HepG2 (cell line): ENCODE results near the gene OSGIN1. TPM values are rescaled to one million over a fixed set of nuclear protein-coding genes. Genes with fewer than 3 reads are reported as not detected.

Source experiments
- ATAC-seq: fragments of 200-7000 bp; cut with Tn5 transposase; 3 replicates; pipeline ENCODE4 v1.9.1; 2020; ENCODE audit warnings: mild to moderate bottlenecking, moderate library complexity
- BruUV-seq: library from RNA; stranded (reverse); fragments of 400-500 nt; replicated peaks from 2 replicates; lab custom pipeline; 2021; lab: Mats Ljungman, UMichigan
- CTCF ChIA-PET: fragments of 300-600 bp; formaldehyde crosslinking; extraction: SDS; loops from one replicate; lab custom pipeline; 2021; ENCODE audit warnings: low total read pairs, inconsistent platforms, low intra/inter-chr PET ratio; lab: Yijun Ruan, JAX
- POLR2A ChIA-PET: fragments of 350-600 bp; sonication (Branson Sonifier 250); formaldehyde crosslinking; loops from one replicate; lab custom pipeline; 2020; ENCODE audit warnings: antibody characterized with exemption, inconsistent platforms; lab: Yijun Ruan, JAX
- DNase-seq: peaks from one replicate; pipeline ENCODE4 v3.0.0-alpha.2; 2015; ENCODE audit warnings: low spot score
- FAIRE-seq: peaks from 3 replicates; lab custom pipeline; 2011; peaks lifted over from hg19 to GRCh38; lab: Jason Lieb, UNC
- H2AFZ ChIP-seq: one replicate; pipeline ENCODE4 v1.6.1; 2011; ENCODE audit warnings: low read length, inconsistent platforms
- H3K27ac ChIP-seq: fragments of 300-600 bp; 3 replicates; pipeline ENCODE4 v1.8.0; 2011; ENCODE audit warnings: mixed run types, mild to moderate bottlenecking, mixed read lengths, low read length, inconsistent platforms; ENCODE audit not compliant: insufficient read depth; ENCODE audit errors: extremely low read length
- H3K27me3 ChIP-seq, 2 experiments: fragments of 200-600 bp in 1 of 2; 2 replicates in 1 of 2; 3 replicates in 1 of 2; pipeline versions ENCODE4 v1.6.0 to v1.8.0; 2011; ENCODE audit warnings: low read length in 2 of 2, mild to moderate bottlenecking in 2 of 2, moderate library complexity in 2 of 2, inconsistent platforms in 1 of 2; ENCODE audit not compliant: insufficient read depth in 2 of 2, control insufficient read depth in 1 of 2
- H3K36me3 ChIP-seq, 2 experiments: fragments of 200-600 bp in 1 of 2; replicated peaks in 1 of 2; 2 replicates in 1 of 2; 3 replicates in 1 of 2; pipeline versions ENCODE4 v1.5.1 to v1.8.0; 2011; ENCODE audit warnings: low read length in 2 of 2, inconsistent platforms in 1 of 2; ENCODE audit not compliant: insufficient read depth in 2 of 2, control insufficient read depth in 1 of 2
- H3K4me1 ChIP-seq: 2 replicates; pipeline ENCODE4 v1.5.1; 2012; ENCODE audit warnings: low read length, inconsistent platforms; ENCODE audit not compliant: insufficient read depth
- H3K4me2 ChIP-seq: 2 replicates; pipeline ENCODE4 v1.6.0; 2011; ENCODE audit warnings: low read depth, low read length, inconsistent platforms
- H3K4me3 ChIP-seq, 3 experiments: fragments of 200-600 bp in 1 of 3; sonication (generic), shearing (Covaris generic) in 1 of 3; replicated peaks in 1 of 3; 2 replicates each; pipeline ENCODE4 v1.5.1; 2011 to 2016; ENCODE audit warnings: low read length in 3 of 3, inconsistent platforms in 2 of 3, low read depth in 2 of 3, mild to moderate bottlenecking in 2 of 3, control low read depth in 1 of 3, mixed read lengths in 1 of 3; ENCODE audit not compliant: insufficient read depth in 1 of 3
- H3K79me2 ChIP-seq: one replicate; pipeline ENCODE4 v1.6.1; 2011; ENCODE audit warnings: low read length, inconsistent platforms; ENCODE audit not compliant: insufficient read depth
- H3K9ac ChIP-seq: 2 replicates; pipeline ENCODE4 v1.6.0; 2011; ENCODE audit warnings: mild to moderate bottlenecking, low read depth, low read length, inconsistent platforms; ENCODE audit not compliant: insufficient read depth
- H3K9me3 ChIP-seq: 2 replicates; pipeline ENCODE4 v1.5.1; 2012; ENCODE audit warnings: mild to moderate bottlenecking, low read length
- H4K20me1 ChIP-seq: 2 replicates; pipeline ENCODE4 v1.6.0; 2011; ENCODE audit warnings: inconsistent platforms, mild to moderate bottlenecking, low read length, moderate library complexity; ENCODE audit not compliant: insufficient read depth
- AKAP8 ChIP-seq: sonication (generic); formaldehyde crosslinking; IDR thresholded peaks from 2 replicates; pipeline ENCODE4 v1.5.1; 2020; ENCODE audit warnings: mild to moderate bottlenecking, missing genetic modification reagents
- DPF2 ChIP-seq: sonication (generic); formaldehyde crosslinking; IDR thresholded peaks from 2 replicates; pipeline ENCODE4 v1.4.0; 2020; ENCODE audit warnings: mild to moderate bottlenecking, low read depth, missing genetic modification reagents, borderline replicate concordance
- EHMT2 ChIP-seq: fragments of 200-600 bp; sonication (generic); IDR thresholded peaks from 2 replicates; pipeline ENCODE4 v1.7.0; 2017; ENCODE audit warnings: antibody characterized with exemption, low read depth, low read length, borderline replicate concordance
- HIVEP1 ChIP-seq: sonication (generic); formaldehyde crosslinking; IDR thresholded peaks from 2 replicates; pipeline ENCODE4 v1.4.0; 2020; ENCODE audit warnings: mild to moderate bottlenecking, missing genetic modification reagents
- ISX ChIP-seq: sonication (generic); formaldehyde crosslinking; conservative IDR thresholded peaks from 2 replicates; pipeline ENCODE4 v1.5.0; 2020; ENCODE audit warnings: missing genetic modification reagents
- NFATC3 ChIP-seq: sonication (generic); formaldehyde crosslinking; IDR thresholded peaks from 2 replicates; pipeline ENCODE4 v1.5.1; 2020; ENCODE audit warnings: mild to moderate bottlenecking, missing genetic modification reagents
- NFE2 ChIP-seq: sonication (generic); formaldehyde crosslinking; IDR thresholded peaks from 2 replicates; pipeline ENCODE4 v1.4.0; 2020; ENCODE audit warnings: missing genetic modification reagents
- POLR2G ChIP-seq: fragments of 200-400 bp; formaldehyde crosslinking; IDR thresholded peaks from 2 replicates; pipeline ENCODE4 v1.6.1; 2018; ENCODE audit warnings: mild to moderate bottlenecking, low read depth, low read length, moderate library complexity
- RARG ChIP-seq: sonication (generic); formaldehyde crosslinking; IDR thresholded peaks from 2 replicates; pipeline ENCODE4 v1.4.0; 2020; ENCODE audit warnings: low read depth, mild to moderate bottlenecking, missing genetic modification reagents
- YEATS4 ChIP-seq: sonication (generic); formaldehyde crosslinking; IDR thresholded peaks from 2 replicates; pipeline ENCODE4 v1.4.0; 2020; ENCODE audit warnings: missing genetic modification reagents, borderline replicate concordance
- ZNF326 ChIP-seq: sonication (generic); formaldehyde crosslinking; IDR thresholded peaks from 2 replicates; pipeline ENCODE4 v1.4.0; 2020; ENCODE audit warnings: missing genetic modification reagents, borderline replicate concordance
- ZNF441 ChIP-seq: sonication (generic); formaldehyde crosslinking; IDR thresholded peaks from 2 replicates; pipeline ENCODE4 v1.7.0; 2021; ENCODE audit warnings: missing genetic modification reagents, borderline replicate concordance
- ZNF446 ChIP-seq: sonication (generic); formaldehyde crosslinking; IDR thresholded peaks from 2 replicates; pipeline ENCODE4 v1.5.0; 2020; ENCODE audit warnings: mild to moderate bottlenecking, missing genetic modification reagents
- ZNF83 ChIP-seq: sonication (generic); formaldehyde crosslinking; IDR thresholded peaks from 2 replicates; pipeline ENCODE4 v1.4.0; 2020; ENCODE audit warnings: missing genetic modification reagents, mild to moderate bottlenecking, borderline replicate concordance
- ZSCAN31 ChIP-seq: sonication (generic); formaldehyde crosslinking; IDR thresholded peaks from 2 replicates; pipeline ENCODE4 v1.5.0; 2020; ENCODE audit warnings: low read depth, mild to moderate bottlenecking, missing genetic modification reagents
- WGBS: methylation state at CpG from one replicate; pipeline ENCODE4 v1.1.6; 2017; ENCODE audit warnings: low lambda C conversion rate; 5-methylcytosine and 5-hydroxymethylcytosine counted together
- in situ Hi-C: cut with HindIII; loops from 2 replicates; pipeline ENCODE4 v1.10.0; 2017; ENCODE audit warnings: low pct_unique_long_range_greater_than_20kb; ENCODE audit not compliant: extremely low pct_ligation_motif_present
- intact Hi-C: fragments of 100-400 bp; cut with micrococcal nuclease; formaldehyde crosslinking; loops from one replicate; pipeline ENCODE4 v1.10.0; 2022; ENCODE audit not compliant: unreplicated experiment
- polyA plus RNA-seq, 8 experiments: library from polyadenylated mRNA; depleted of rRNA in 3 of 8; stranded (reverse) in 7 of 8; unstranded in 1 of 8; fragments of >200 nt; fragmentation: Illumina TruSeq in 4 of 8; extraction: Trizol in 4 of 8; gene quantifications; 2 replicates each; pipeline versions ENCODE4 v1.2.1 to v1.2.3, GENCODE V29; 2011 to 2016; ENCODE audit warnings: low read depth in 4 of 8, missing spikeins in 1 of 8, mixed read lengths in 1 of 8; ENCODE audit not compliant: insufficient read depth in 1 of 8
- total RNA-seq, 5 experiments: library from RNA; depleted of rRNA; stranded (reverse); fragments of >200 nt; fragmentation: Illumina TruSeq; extraction: Trizol; gene quantifications; 2 replicates each; pipeline ENCODE4 v1.2.3, GENCODE V29; 2016; ENCODE audit warnings: low read depth in 1 of 5
- TF ChIP-seq, protein P1 (sequence below): sonication (generic); formaldehyde crosslinking; IDR thresholded peaks from 2 replicates; pipeline ENCODE4 v1.4.0; 2020; ENCODE audit warnings: missing genetic modification reagents, borderline replicate concordance
- TF ChIP-seq, protein P2 (sequence below): sonication (generic); formaldehyde crosslinking; IDR thresholded peaks from 2 replicates; pipeline ENCODE4 v1.4.0; 2020; ENCODE audit warnings: mild to moderate bottlenecking, low read depth, missing genetic modification reagents
- TF ChIP-seq, protein P3 (sequence below), 2 experiments: IDR thresholded peaks; 2 replicates each; pipeline ENCODE4 v1.6.1; 2011 to 2012; ENCODE audit warnings: low read length in 2 of 2, borderline replicate concordance in 1 of 2, low read depth in 1 of 2, mild to moderate bottlenecking in 1 of 2, moderate library complexity in 1 of 2

OSGIN1 gene
- total and polyA plus RNA-seq, 2 of the 13 experiments (the other 11 are each of a cell fraction or from before 2014, with no cell fraction given): 20.5 to 27.1 TPM

GRCh38 chr16:84005391-84005790, 52.4 kb downstream of the OSGIN1 start:
- Histone ChIP-seq H3K27me3 (peaks cover 12 to 54% of the 10 kb centered on the region in 2 experiments), H3K79me2 (no peaks in the 10 kb centered on the region), H4K20me1 (no peaks in the 10 kb centered on the region), H3K4me1 (no peaks in the 10 kb centered on the region), H3K27ac (no peak overlapping the region), H3K36me3 (no peaks in the 10 kb centered on the region), H3K4me2 (no peak overlapping the region), H3K9ac (no peak overlapping the region), H3K9me3 (peaks cover 5% of the 10 kb centered on the region), H3K4me3 (no peak overlapping the region), H2AFZ (no peak overlapping the region)
- 3% methylated on average over 5 of the region's 5 CpGs for WGBS
- FAIRE-seq (no peak), ATAC-seq (peak; percentile 13; the same call in 1 of the 3 replicates), DNase-seq (no peak)
- no TSS peak for BruUV-seq
- POLR2A ChIA-PET: no interaction called here
- CTCF ChIA-PET: no interaction called here
- intact Hi-C loops (no loop called here), in situ Hi-C loops (no loop called here)
- TF ChIP-seq EHMT2: no peak
- TF ChIP-seq POLR2G: no peak
- TF ChIP-seq, protein P1, sequence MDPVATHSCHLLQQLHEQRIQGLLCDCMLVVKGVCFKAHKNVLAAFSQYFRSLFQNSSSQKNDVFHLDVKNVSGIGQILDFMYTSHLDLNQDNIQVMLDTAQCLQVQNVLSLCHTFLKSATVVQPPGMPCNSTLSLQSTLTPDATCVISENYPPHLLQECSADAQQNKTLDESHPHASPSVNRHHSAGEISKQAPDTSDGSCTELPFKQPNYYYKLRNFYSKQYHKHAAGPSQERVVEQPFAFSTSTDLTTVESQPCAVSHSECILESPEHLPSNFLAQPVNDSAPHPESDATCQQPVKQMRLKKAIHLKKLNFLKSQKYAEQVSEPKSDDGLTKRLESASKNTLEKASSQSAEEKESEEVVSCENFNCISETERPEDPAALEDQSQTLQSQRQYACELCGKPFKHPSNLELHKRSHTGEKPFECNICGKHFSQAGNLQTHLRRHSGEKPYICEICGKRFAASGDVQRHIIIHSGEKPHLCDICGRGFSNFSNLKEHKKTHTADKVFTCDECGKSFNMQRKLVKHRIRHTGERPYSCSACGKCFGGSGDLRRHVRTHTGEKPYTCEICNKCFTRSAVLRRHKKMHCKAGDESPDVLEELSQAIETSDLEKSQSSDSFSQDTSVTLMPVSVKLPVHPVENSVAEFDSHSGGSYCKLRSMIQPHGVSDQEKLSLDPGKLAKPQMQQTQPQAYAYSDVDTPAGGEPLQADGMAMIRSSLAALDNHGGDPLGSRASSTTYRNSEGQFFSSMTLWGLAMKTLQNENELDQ: no peak
- TF ChIP-seq ZNF441: no peak
- TF ChIP-seq DPF2: no peak
- TF ChIP-seq ZSCAN31 (CRISPR knock-in tag): no peak
- no peak for TF ChIP-seq RARG (CRISPR knock-in tag)
- TF ChIP-seq, protein P2, sequence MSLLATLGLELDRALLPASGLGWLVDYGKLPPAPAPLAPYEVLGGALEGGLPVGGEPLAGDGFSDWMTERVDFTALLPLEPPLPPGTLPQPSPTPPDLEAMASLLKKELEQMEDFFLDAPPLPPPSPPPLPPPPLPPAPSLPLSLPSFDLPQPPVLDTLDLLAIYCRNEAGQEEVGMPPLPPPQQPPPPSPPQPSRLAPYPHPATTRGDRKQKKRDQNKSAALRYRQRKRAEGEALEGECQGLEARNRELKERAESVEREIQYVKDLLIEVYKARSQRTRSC (CRISPR knock-in tag): no peak
- no peak for TF ChIP-seq HIVEP1 (CRISPR knock-in tag)
- no peak for TF ChIP-seq YEATS4
- TF ChIP-seq NFATC3 (CRISPR knock-in tag): no peak
- TF ChIP-seq, protein P3, sequence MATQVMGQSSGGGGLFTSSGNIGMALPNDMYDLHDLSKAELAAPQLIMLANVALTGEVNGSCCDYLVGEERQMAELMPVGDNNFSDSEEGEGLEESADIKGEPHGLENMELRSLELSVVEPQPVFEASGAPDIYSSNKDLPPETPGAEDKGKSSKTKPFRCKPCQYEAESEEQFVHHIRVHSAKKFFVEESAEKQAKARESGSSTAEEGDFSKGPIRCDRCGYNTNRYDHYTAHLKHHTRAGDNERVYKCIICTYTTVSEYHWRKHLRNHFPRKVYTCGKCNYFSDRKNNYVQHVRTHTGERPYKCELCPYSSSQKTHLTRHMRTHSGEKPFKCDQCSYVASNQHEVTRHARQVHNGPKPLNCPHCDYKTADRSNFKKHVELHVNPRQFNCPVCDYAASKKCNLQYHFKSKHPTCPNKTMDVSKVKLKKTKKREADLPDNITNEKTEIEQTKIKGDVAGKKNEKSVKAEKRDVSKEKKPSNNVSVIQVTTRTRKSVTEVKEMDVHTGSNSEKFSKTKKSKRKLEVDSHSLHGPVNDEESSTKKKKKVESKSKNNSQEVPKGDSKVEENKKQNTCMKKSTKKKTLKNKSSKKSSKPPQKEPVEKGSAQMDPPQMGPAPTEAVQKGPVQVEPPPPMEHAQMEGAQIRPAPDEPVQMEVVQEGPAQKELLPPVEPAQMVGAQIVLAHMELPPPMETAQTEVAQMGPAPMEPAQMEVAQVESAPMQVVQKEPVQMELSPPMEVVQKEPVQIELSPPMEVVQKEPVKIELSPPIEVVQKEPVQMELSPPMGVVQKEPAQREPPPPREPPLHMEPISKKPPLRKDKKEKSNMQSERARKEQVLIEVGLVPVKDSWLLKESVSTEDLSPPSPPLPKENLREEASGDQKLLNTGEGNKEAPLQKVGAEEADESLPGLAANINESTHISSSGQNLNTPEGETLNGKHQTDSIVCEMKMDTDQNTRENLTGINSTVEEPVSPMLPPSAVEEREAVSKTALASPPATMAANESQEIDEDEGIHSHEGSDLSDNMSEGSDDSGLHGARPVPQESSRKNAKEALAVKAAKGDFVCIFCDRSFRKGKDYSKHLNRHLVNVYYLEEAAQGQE (IDR thresholded peaks at IDR 0.05; ENCODE audit: borderline replicate concordance in 1 of 2, low read depth in 1 of 2, low read length in 2 of 2): no peak
- no peak for TF ChIP-seq ZNF83 (CRISPR knock-in tag)
- TF ChIP-seq ZNF446 (CRISPR knock-in tag): no peak
- TF ChIP-seq ZNF326 (CRISPR knock-in tag): no peak
- no peak for TF ChIP-seq AKAP8 (CRISPR knock-in tag)
- no peak for TF ChIP-seq NFE2 (CRISPR knock-in tag)
- TF ChIP-seq ISX (CRISPR knock-in tag): no peak
